UCSD-AML1 (cell line): ENCODE results near the gene AGXT.
A peak's percentile ranks its signal among the peaks of the same experiment; 100 is the strongest.

ENCODE experiments used
- DNase-seq: peaks from one replicate; lab custom pipeline; 2025; ENCODE audit not compliant: unreplicated experiment; lab: John Stamatoyannopoulos, UW

The AGXT gene

DNA sequence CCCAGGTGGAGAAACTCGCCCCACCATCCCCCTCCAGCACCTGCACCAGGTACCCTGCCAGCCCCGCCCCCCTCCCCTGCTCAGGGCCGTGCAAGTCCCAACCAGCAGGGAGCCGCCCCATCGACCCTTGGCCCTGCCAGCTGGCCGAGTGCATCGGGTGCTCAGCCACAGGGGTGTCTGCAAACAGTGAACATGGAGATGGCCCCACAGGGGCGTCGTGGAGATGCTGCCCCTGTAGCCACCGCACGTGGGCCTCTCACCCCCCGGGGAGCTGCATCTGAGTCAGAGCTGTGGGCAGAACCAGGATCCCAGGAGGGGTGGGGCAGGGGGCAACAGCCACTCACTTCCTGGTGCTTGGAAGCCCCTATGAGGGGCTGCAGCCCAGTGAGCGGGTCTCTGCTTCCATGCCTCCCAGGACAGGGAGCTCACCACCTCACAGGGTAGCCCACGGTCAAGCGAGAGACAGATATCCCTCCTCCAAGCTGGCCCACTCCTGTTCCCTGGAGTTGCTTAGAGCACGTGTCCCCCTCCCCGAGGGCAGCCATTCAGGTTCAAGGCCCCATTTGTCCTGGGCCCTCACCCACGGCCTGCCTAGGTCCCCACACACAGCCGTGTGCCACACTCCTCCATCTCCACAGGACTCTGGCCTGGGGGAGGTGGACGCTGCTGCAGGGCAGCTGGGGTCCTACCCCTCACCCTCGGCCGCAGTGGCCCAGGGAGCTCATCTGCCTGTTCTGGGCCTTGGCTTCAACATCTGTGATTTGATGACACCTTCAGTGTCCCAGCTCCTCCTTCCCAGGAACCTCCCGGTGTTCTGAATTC lies 28.5 kb downstream of the AGXT start:
- DNase-seq = no peak

DNA sequence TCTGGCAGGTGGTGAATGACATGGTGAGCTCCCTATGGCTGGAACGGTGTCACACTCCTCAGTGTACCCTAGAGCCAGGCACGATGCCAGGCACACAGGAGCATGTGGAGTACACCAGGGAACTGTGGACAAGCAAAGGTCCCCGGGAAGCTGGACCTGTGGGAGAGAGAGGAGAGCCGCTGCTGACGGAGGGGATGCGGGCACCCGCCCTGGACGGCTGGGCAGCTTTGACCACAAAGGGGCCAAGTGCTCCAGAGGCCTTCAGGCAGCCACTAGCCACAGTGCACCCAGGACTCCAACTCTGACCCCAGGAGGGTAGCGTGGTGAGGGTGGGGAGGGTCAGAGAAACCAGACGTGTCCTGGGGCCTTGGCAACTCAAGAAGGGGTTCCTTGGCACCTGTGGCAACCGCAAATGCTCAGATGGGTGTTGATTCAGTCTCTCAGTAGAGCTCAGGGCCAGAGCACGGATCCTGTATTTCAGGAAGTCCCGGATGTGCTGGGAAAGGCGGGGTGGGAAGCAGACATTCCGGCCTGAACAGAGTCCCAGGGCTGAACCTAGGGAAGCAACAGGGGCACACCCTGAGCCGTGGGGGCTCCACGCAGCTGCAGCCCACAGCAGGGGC lies 29.6 kb downstream of the AGXT start:
- no peak for DNase-seq

GRCh38 chr2:240898731-240899467 lies 30.3 kb downstream of the AGXT start:
- no peak for DNase-seq

DNA sequence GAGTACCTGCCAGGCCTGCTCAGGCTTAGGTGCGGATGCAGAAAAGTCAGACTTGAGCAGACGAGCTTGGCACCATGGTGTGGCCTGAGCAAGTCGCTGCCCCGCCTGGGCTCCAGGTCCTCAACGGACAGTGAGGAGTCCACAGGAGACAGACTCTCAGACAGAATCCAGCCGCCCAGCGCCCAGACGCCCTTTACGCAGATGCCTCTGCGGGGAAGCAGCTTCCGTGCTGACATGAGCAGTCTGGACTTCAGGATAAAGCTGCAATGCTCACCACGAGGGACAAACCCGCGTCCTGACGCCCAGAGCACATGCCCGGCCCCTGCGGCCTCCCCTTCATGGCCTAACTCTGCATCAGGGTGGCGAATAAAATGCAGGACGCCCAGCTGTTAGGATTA lies 30.8 kb downstream of the AGXT start:
- DNase-seq = no peak

- DNase-seq = no peak
Measured at GRCh38 chr2:240900141-240900860, 31.7 kb downstream of the AGXT start.

DNA sequence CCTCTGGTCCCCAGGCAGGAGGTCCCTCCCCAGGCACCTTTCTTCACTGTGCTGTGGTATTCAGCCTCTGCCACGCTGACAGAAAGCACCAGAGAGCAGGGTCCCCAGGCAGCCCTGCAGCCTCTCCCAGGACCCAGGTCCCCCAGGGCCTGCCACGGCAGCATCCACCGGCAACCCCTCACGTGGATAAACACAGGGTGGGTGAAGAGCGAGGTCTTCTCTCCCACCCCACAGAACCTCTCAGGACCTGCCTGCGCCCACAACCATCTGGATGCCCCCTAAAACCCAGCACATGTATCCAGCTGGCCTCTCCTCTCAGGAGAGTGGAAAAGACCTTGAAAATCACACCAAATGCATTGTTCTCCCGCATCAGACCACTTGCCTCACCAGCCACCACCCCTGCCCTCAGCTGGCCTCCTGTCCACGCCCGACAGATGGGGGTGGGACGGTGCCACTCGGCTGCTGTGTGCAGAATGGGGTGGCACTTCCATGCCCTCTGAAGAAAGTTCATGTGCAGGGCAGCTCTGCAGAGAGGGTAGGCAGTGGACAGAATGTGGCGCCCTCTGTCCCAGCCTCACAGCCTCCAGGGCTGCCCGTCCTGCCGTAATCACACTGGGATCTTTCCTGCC lies 33.5 kb downstream of the AGXT start:
- DNase-seq = no peak

GRCh38 chr2:240902615-240903041 lies 34.0 kb downstream of the AGXT start:
- DNase-seq = no peak

GRCh38 chr2:240903191-240904060 lies 34.8 kb downstream of the AGXT start:
- DNase-seq = no peak

- no peak for DNase-seq
Measured at GRCh38 chr2:240904216-240905175, 35.9 kb downstream of the AGXT start.

GRCh38 chr2:240905176-240905781 lies 36.7 kb downstream of the AGXT start:
- DNase-seq = no peak

DNA sequence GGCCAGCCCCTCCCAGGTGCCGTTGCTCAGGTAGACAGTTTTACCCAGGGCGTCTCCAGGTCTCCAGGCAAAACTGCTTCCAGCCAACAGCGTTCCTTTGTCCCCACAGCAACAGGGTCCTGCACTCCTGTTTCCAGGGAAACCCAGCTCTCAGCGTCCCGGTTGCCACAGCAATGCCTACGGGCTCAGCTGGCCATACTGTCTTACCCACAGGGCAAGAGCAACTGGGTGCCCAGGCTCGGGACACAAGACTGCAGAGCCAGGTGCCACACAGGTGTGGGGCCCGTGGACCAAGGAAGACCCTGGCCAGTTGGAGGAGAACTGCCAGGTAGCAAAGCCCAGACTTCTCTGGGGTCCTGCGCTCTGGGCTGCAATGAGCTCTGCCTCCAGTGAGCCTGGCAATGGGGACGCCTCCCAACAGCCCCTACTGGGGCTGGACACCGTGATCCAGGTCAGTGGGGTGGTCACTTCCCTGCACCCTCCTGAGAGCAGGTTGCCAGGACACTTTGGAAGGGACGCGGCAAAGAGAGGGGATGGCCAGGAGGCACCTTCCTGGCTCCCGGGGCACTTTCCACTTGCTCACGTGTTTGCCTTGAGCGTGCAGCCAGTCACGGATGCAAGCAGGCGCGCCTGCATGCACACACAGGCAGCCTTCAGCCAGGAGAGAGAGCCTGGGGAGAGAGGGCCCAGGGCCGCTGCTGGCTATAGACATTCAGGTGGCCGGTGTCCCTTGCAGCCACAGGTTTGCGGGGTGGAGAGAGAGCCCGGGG lies 37.7 kb downstream of the AGXT start, which contains the start of gene CROCC2:
Gene CROCC2, plus strand, starts transcription at position 196 of the 770 bp plus-strand sequence. Its CDS starts 178 bp downstream, at position 374.
- no peak for DNase-seq

GRCh38 chr2:240906911-240907590 lies 38.4 kb downstream of the AGXT start:
- no peak for DNase-seq

GRCh38 chr2:240909216-240909974 lies 40.8 kb downstream of the AGXT start:
- DNase-seq = no peak

GRCh38 chr2:240911641-240912265 lies 43.1 kb downstream of the AGXT start:
- DNase-seq = peak; percentile 27
